Measurements from ENCODE around the gene ZNF521. TPM values are rescaled to one million over a fixed set of nuclear protein-coding genes. Genes with fewer than 3 reads are reported as not detected.

ZNF521 gene
- total RNA-seq, 1 donor from 2014 or later: 41.6 TPM

- Histone ChIP-seq H3K4me1 (no peaks in the 10 kb centered on the region), H3K27me3 (no peaks in the 10 kb centered on the region)
- intact Hi-C loops (cut with DNase I): no loop called here
Observed at GRCh38 chr18:25262920-25263319, 89.0 kb downstream of the ZNF521 start.

GRCh38 chr18:25261768-25262167 is 90.2 kb downstream of the ZNF521 start:
- DNase-seq (ENCODE audit: low spot score in 2 of 2): no peak
- intact Hi-C loops (cut with DNase I): no loop called here
- TF ChIP-seq CTCF (IDR thresholded peaks at IDR 0.05): no peak
- no peaks in the 10 kb centered on the region for H3K27me3 ChIP-seq
- H3K9me3 ChIP-seq: no peaks in the 10 kb centered on the region
- no peaks in the 10 kb centered on the region for H3K36me3 ChIP-seq
- no peak overlapping the region for H3K4me3 ChIP-seq
- no peak overlapping the region for H3K27ac ChIP-seq
- H3K4me1 ChIP-seq: no peaks in the 10 kb centered on the region

More at GRCh38 chr18:25262920-25263319, 89.0 kb downstream of the ZNF521 start:
- no peak for DNase-seq (ENCODE audit: low spot score in 2 of 2)
- Histone ChIP-seq H3K27ac (no peak overlapping the region), H3K4me3 (no peak overlapping the region), H3K9me3 (no peaks in the 10 kb centered on the region), H3K36me3 (no peaks in the 10 kb centered on the region)
- TF ChIP-seq CTCF (IDR thresholded peaks at IDR 0.05): no peak

- TF ChIP-seq CTCF (IDR thresholded peaks at IDR 0.05): no peak
Observed at GRCh38 chr18:25256439-25256838, 95.5 kb downstream of the ZNF521 start.

GRCh38 chr18:25253779-25254178 is 98.2 kb downstream of the ZNF521 start:
- intact Hi-C loops (cut with DNase I): no loop called here

More at GRCh38 chr18:25256439-25256838, 95.5 kb downstream of the ZNF521 start:
- no peaks in the 10 kb centered on the region for H3K27me3 ChIP-seq
- H3K4me3 ChIP-seq: no peak overlapping the region
- no peak overlapping the region for H3K27ac ChIP-seq
- no peak for DNase-seq (ENCODE audit: low spot score in 2 of 2)
- intact Hi-C loops (cut with DNase I): no loop called here
- H3K9me3 ChIP-seq: no peaks in the 10 kb centered on the region
- no peaks in the 10 kb centered on the region for H3K4me1 ChIP-seq
- H3K36me3 ChIP-seq: no peaks in the 10 kb centered on the region

GRCh38 chr18:25253136-25253535 is 98.8 kb downstream of the ZNF521 start:
- intact Hi-C loops (cut with DNase I): no loop called here
- Histone ChIP-seq H3K9me3 (no peaks in the 10 kb centered on the region), H3K27ac (no peak overlapping the region), H3K27me3 (no peaks in the 10 kb centered on the region), H3K36me3 (no peaks in the 10 kb centered on the region), H3K4me3 (no peak overlapping the region), H3K4me1 (no peaks in the 10 kb centered on the region)
- TF ChIP-seq CTCF (IDR thresholded peaks at IDR 0.05): no peak
- no peak for DNase-seq (ENCODE audit: low spot score in 2 of 2)

More at GRCh38 chr18:25253779-25254178, 98.2 kb downstream of the ZNF521 start:
- no peak for TF ChIP-seq CTCF (IDR thresholded peaks at IDR 0.05)
- Histone ChIP-seq H3K27ac (no peak overlapping the region), H3K9me3 (no peaks in the 10 kb centered on the region), H3K36me3 (no peaks in the 10 kb centered on the region), H3K4me1 (no peaks in the 10 kb centered on the region), H3K4me3 (no peak overlapping the region), H3K27me3 (no peaks in the 10 kb centered on the region)
- no peak for DNase-seq (ENCODE audit: low spot score in 2 of 2)

- no peaks in the 10 kb centered on the region for H3K9me3 ChIP-seq
- DNase-seq (ENCODE audit: low spot score in 2 of 2): no peak
- intact Hi-C loops (cut with DNase I): no loop called here
- no peaks in the 10 kb centered on the region for H3K36me3 ChIP-seq
- no peaks in the 10 kb centered on the region for H3K27me3 ChIP-seq
- H3K4me3 ChIP-seq: no peak overlapping the region
- H3K27ac ChIP-seq: no peak overlapping the region
- no peak for TF ChIP-seq CTCF (IDR thresholded peaks at IDR 0.05)
- no peaks in the 10 kb centered on the region for H3K4me1 ChIP-seq
Observed at GRCh38 chr18:25251068-25251467, 100.9 kb downstream of the ZNF521 start.
